OCI-LY3 (cell line): ENCODE measurements around the gene NARS2.

ENCODE experiments used
- EZH2phosphoT487 ChIP-seq: fragments of 200-600 bp; shearing (Covaris generic); IDR thresholded peaks from 2 replicates; pipeline ENCODE4 v1.6.1; 2018; ENCODE audit warnings: antibody characterized with exemption, mixed run types, low read depth
- TF ChIP-seq, protein P1 (sequence below): fragments of 200-600, 300-600 bp; sonication (generic); IDR thresholded peaks from 2 replicates; pipeline ENCODE4 v1.5.1; 2014; ENCODE audit warnings: antibody characterized with exemption, low read length, low read depth

DNA sequence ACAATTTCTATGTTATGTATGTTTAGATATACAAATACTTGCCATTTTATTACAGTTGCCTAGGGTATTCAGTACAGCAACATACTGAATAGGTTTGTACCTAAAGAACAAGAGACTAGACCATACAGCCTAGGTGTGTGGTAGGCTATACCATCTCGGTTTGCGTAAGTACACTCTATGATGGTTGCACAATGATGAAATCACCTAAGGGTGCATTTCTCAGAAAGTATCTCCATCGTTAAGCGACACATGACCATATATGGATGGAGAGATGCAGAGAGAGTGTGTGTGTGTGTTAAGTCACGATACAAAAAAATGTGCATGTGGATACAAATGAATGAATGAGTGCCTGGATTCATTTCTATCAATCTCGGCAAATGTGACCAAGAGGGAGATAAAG lies 37.7 kb downstream of the NARS2 start:
- TF ChIP-seq, protein P1, sequence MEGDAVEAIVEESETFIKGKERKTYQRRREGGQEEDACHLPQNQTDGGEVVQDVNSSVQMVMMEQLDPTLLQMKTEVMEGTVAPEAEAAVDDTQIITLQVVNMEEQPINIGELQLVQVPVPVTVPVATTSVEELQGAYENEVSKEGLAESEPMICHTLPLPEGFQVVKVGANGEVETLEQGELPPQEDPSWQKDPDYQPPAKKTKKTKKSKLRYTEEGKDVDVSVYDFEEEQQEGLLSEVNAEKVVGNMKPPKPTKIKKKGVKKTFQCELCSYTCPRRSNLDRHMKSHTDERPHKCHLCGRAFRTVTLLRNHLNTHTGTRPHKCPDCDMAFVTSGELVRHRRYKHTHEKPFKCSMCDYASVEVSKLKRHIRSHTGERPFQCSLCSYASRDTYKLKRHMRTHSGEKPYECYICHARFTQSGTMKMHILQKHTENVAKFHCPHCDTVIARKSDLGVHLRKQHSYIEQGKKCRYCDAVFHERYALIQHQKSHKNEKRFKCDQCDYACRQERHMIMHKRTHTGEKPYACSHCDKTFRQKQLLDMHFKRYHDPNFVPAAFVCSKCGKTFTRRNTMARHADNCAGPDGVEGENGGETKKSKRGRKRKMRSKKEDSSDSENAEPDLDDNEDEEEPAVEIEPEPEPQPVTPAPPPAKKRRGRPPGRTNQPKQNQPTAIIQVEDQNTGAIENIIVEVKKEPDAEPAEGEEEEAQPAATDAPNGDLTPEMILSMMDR, result no peak
- TF ChIP-seq EZH2phosphoT487, result no peak
